Measurements from ENCODE around the gene FASTK.

FASTK gene

DNA sequence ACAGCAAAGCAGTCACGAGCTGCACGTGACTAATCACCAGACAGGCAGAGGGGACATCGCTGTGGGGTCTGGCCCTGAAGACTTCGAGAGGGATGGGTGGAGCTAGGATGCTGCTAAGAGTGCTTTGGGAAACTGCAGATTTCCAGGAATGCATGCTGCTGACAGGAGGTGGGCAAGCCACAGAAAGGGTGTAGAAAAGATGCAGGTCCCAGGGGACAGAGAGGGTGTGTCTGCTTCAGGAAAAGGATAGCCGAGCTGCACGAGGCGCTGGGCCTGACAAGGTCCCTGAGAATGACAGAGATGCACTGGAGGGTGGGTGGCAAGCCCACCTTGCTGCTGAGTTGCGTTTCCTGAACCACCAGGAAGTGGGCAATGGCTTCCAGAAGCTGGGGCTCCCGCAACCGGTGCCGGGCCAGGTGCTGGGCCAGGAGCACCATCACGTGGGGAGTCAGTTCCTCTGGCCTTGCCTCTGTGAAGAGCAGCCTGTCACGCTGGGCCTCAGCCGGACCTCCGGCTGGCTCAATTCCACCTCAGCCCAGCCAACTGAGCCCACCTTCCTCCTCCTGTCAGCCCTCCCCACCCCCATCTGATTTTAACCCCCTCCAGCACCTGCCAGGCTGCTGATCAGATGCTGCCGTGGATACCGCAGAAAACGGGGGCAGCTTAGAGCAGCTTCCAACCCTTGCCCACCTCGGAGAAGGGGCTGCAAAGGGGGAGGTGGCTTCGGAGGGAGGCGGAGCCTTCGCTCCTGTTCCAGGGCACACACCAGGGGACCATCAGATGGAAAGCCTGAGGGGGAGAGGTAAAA is 2.2 kb downstream of the FASTK start:
- ATAC-seq = no peak
- TF ChIP-seq OSR1 (CRISPR knock-in tag; IDR thresholded peaks at IDR 0.05) (no peak), SNAI2 (CRISPR knock-in tag; IDR thresholded peaks at IDR 0.05) (no peak), TSHZ2 (CRISPR knock-in tag; IDR thresholded peaks at IDR 0.05) (no peak), ISL1 (CRISPR knock-in tag; IDR thresholded peaks at IDR 0.05) (no peak), GLIS3 (CRISPR knock-in tag; IDR thresholded peaks at IDR 0.05) (no peak), ZFP3 (CRISPR knock-in tag; IDR thresholded peaks at IDR 0.05) (no peak), PPARA (CRISPR knock-in tag; IDR thresholded peaks at IDR 0.05; ENCODE audit: borderline replicate concordance) (no peak), TCF4 (CRISPR knock-in tag; IDR thresholded peaks at IDR 0.05; ENCODE audit: borderline replicate concordance) (no peak), ZFP30 (CRISPR knock-in tag; IDR thresholded peaks at IDR 0.05) (no peak), ZC3H10 (CRISPR knock-in tag; IDR thresholded peaks at IDR 0.05) (no peak), ZNF8 (CRISPR knock-in tag; IDR thresholded peaks at IDR 0.05) (no peak), RARB (CRISPR knock-in tag; IDR thresholded peaks at IDR 0.05) (no peak), TOX (CRISPR knock-in tag; IDR thresholded peaks at IDR 0.05; ENCODE audit: borderline replicate concordance) (no peak), CSRNP3 (CRISPR knock-in tag; IDR thresholded peaks at IDR 0.05) (no peak)
- TF ChIP-seq, protein P1, sequence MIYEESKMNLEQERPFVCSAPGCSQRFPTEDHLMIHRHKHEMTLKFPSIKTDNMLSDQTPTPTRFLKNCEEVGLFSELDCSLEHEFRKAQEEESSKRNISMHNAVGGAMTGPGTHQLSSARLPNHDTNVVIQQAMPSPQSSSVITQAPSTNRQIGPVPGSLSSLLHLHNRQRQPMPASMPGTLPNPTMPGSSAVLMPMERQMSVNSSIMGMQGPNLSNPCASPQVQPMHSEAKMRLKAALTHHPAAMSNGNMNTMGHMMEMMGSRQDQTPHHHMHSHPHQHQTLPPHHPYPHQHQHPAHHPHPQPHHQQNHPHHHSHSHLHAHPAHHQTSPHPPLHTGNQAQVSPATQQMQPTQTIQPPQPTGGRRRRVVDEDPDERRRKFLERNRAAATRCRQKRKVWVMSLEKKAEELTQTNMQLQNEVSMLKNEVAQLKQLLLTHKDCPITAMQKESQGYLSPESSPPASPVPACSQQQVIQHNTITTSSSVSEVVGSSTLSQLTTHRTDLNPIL (CRISPR knock-in tag; IDR thresholded peaks at IDR 0.05; ENCODE audit: low read depth) = no peak
- TF ChIP-seq, protein P2, sequence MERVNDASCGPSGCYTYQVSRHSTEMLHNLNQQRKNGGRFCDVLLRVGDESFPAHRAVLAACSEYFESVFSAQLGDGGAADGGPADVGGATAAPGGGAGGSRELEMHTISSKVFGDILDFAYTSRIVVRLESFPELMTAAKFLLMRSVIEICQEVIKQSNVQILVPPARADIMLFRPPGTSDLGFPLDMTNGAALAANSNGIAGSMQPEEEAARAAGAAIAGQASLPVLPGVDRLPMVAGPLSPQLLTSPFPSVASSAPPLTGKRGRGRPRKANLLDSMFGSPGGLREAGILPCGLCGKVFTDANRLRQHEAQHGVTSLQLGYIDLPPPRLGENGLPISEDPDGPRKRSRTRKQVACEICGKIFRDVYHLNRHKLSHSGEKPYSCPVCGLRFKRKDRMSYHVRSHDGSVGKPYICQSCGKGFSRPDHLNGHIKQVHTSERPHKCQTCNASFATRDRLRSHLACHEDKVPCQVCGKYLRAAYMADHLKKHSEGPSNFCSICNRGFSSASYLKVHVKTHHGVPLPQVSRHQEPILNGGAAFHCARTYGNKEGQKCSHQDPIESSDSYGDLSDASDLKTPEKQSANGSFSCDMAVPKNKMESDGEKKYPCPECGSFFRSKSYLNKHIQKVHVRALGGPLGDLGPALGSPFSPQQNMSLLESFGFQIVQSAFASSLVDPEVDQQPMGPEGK (CRISPR knock-in tag; IDR thresholded peaks at IDR 0.05; ENCODE audit: borderline replicate concordance) = no peak

DNA sequence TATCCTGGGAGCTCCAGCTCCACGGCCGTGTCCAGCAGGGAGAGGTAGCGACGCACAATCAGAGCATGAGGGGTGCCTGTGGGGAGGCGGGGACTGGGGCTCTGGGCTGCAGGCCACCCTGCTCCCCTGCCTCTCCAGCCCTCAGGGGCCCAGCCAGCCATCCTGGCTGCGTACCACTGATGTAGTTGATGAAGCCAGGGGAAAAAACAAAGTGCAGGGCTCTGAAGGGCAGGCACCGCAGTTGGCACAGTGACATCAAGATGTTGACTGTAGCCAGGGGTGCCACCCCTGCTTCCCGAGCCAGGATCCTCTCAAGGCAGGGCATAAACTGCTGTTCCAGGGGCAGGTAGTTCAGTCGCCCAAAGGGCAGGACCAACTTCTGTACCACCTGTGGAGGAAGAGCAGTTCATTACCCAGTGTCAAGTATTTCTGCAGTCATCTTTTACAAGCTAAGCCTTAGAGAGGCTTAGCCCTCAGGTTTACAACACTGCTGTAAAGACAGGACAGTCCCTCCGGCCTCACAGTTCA is 2.8 kb downstream of the FASTK start:
- ATAC-seq = no peak
- TF ChIP-seq PPARA (CRISPR knock-in tag; IDR thresholded peaks at IDR 0.05; ENCODE audit: borderline replicate concordance) (no peak), ISL1 (CRISPR knock-in tag; IDR thresholded peaks at IDR 0.05) (no peak), ZFP3 (CRISPR knock-in tag; IDR thresholded peaks at IDR 0.05) (no peak), BACH2 (CRISPR knock-in tag; IDR thresholded peaks at IDR 0.05; ENCODE audit: borderline replicate concordance) (no peak), CSDC2 (CRISPR knock-in tag; IDR thresholded peaks at IDR 0.05) (no peak), ZNF70 (CRISPR knock-in tag; IDR thresholded peaks at IDR 0.05) (no peak), ARNTL (CRISPR knock-in tag; IDR thresholded peaks at IDR 0.05; ENCODE audit: borderline replicate concordance, low read depth) (no peak), TSHZ2 (CRISPR knock-in tag; IDR thresholded peaks at IDR 0.05) (no peak), CSRNP3 (CRISPR knock-in tag; IDR thresholded peaks at IDR 0.05) (no peak), ZNF565 (CRISPR knock-in tag; conservative IDR thresholded peaks at IDR 0.05; ENCODE audit: low read depth) (no peak), SNAI2 (CRISPR knock-in tag; IDR thresholded peaks at IDR 0.05) (no peak), ZC3H10 (CRISPR knock-in tag; IDR thresholded peaks at IDR 0.05) (no peak), POU6F1 (CRISPR knock-in tag; IDR thresholded peaks at IDR 0.05; ENCODE audit: borderline replicate concordance, low read depth) (no peak), ZNF8 (CRISPR knock-in tag; IDR thresholded peaks at IDR 0.05) (no peak), ZFP30 (CRISPR knock-in tag; IDR thresholded peaks at IDR 0.05) (no peak)
- TF ChIP-seq, protein P2 (CRISPR knock-in tag; IDR thresholded peaks at IDR 0.05; ENCODE audit: borderline replicate concordance) = no peak

All from SK-N-SH treated with all-trans-retinoic acid at 6 μM for 48 hours (cell line).